Thyroid gland (tissue), 4 donors: ENCODE data around the gene LKAAEAR1.
A peak's percentile ranks its signal among the peaks of the same experiment; 100 is the strongest.

Experiments
- CTCF ChIP-seq, 6 experiments: fragments of 200-600 bp in 3 of 6; fragments of 450-650 bp in 3 of 6; sonication (generic) in 3 of 6; IDR thresholded peaks; one replicate each; pipeline ENCODE4 v1.5.1; 2016 to 2019; ENCODE audit warnings: antibody characterized with exemption in 6 of 6, mild to moderate bottlenecking in 2 of 6, inconsistent platforms in 1 of 6, moderate library complexity in 1 of 6
- POLR2A ChIP-seq, 2 donors: fragments of 450-650 bp; IDR thresholded peaks; one replicate each; pipeline ENCODE4 v1.6.1; 2017; ENCODE audit warnings: antibody characterized with exemption in 2 of 2, mild to moderate bottlenecking in 2 of 2, moderate library complexity in 1 of 2

- TF ChIP-seq POLR2A (IDR thresholded peaks at IDR 0.05) (no peak), CTCF (IDR thresholded peaks at IDR 0.05) (peak; percentile 15 to 66 (median 40))
These were observed 14.5 kb downstream of the LKAAEAR1 start for GRCh38 chr20:64069614-64070243.
